ENCODE data around the gene SLC20A1. TPM values are rescaled to one million over a fixed set of nuclear protein-coding genes. Genes with fewer than 3 reads are reported as not detected.

The SLC20A1 gene
- polyA plus RNA-seq, 4 donors, result 26.7 to 47.8 (median 43.9) TPM

- no peak for DNase-seq (ENCODE audit: low read depth in 4 of 4, low spot score in 3 of 4)
Observed at GRCh38 chr2:112625474-112626114, 20.1 kb upstream of the SLC20A1 start.

- no peak for DNase-seq (ENCODE audit: low read depth in 4 of 4, low spot score in 3 of 4)
Observed at GRCh38 chr2:112626604-112627059, 19.1 kb upstream of the SLC20A1 start.

- DNase-seq (ENCODE audit: low read depth in 4 of 4, low spot score in 3 of 4), result no peak
Observed at GRCh38 chr2:112627060-112628040, 18.4 kb upstream of the SLC20A1 start.

GRCh38 chr2:112629224-112629623, 16.5 kb upstream of the SLC20A1 start:
- no peak for DNase-seq (ENCODE audit: low read depth in 4 of 4, low spot score in 3 of 4)

GRCh38 chr2:112629823-112630222, 15.9 kb upstream of the SLC20A1 start:
- DNase-seq (ENCODE audit: low read depth in 4 of 4, low spot score in 3 of 4), result no peak

GRCh38 chr2:112630268-112630667, 15.5 kb upstream of the SLC20A1 start:
- no peak for DNase-seq (ENCODE audit: low read depth in 4 of 4, low spot score in 3 of 4)

- DNase-seq (ENCODE audit: low read depth in 4 of 4, low spot score in 3 of 4), result no peak
Observed at GRCh38 chr2:112633708-112634107, 12.0 kb upstream of the SLC20A1 start.

GRCh38 chr2:112634153-112634873, 11.4 kb upstream of the SLC20A1 start:
- DNase-seq (ENCODE audit: low read depth in 4 of 4, low spot score in 3 of 4), result no peak

GRCh38 chr2:112634874-112635157, 10.9 kb upstream of the SLC20A1 start:
- no peak for DNase-seq (ENCODE audit: low read depth in 4 of 4, low spot score in 3 of 4)

- no peak for DNase-seq (ENCODE audit: low read depth in 4 of 4, low spot score in 3 of 4)
Observed at GRCh38 chr2:112636605-112637288, 9.0 kb upstream of the SLC20A1 start.

GRCh38 chr2:112637289-112637660, 8.5 kb upstream of the SLC20A1 start:
- DNase-seq (ENCODE audit: low read depth in 4 of 4, low spot score in 3 of 4), result no peak

GRCh38 chr2:112639936-112640335, 5.8 kb upstream of the SLC20A1 start:
- no peak for DNase-seq (ENCODE audit: low read depth in 4 of 4, low spot score in 3 of 4)

GRCh38 chr2:112640467-112640799, 5.3 kb upstream of the SLC20A1 start:
- no peak for DNase-seq (ENCODE audit: low read depth in 4 of 4, low spot score in 3 of 4)

- DNase-seq (ENCODE audit: low read depth in 4 of 4, low spot score in 3 of 4), result no peak
Observed at GRCh38 chr2:112640800-112641675, 4.7 kb upstream of the SLC20A1 start.

GRCh38 chr2:112641701-112642100, 4.0 kb upstream of the SLC20A1 start:
- no peak for DNase-seq (ENCODE audit: low read depth in 4 of 4, low spot score in 3 of 4)

- DNase-seq (ENCODE audit: low read depth in 4 of 4, low spot score in 3 of 4), result no peak
Observed at GRCh38 chr2:112642561-112642960, 3.2 kb upstream of the SLC20A1 start.

- no peak for DNase-seq (ENCODE audit: low read depth in 4 of 4, low spot score in 3 of 4)
Observed at GRCh38 chr2:112642966-112643365, 2.8 kb upstream of the SLC20A1 start.

- no peak for DNase-seq (ENCODE audit: low read depth in 4 of 4, low spot score in 3 of 4)
Observed at GRCh38 chr2:112643488-112643887, 2.3 kb upstream of the SLC20A1 start.

GRCh38 chr2:112644155-112644932, 1.4 kb upstream of the SLC20A1 start:
- DNase-seq (ENCODE audit: low read depth in 4 of 4, low spot score in 3 of 4), result no peak

Measured in left renal pelvis (tissue), 4 donors.